HepG2 (cell line): Measurements from ENCODE around the gene AZU1. TPM values are rescaled to one million over a fixed set of nuclear protein-coding genes. Genes with fewer than 3 reads are reported as not detected.

Experiments
- AKAP8 ChIP-seq: sonication (generic); formaldehyde crosslinking; IDR thresholded peaks from 2 replicates; pipeline ENCODE4 v1.5.1; 2020; ENCODE audit warnings: mild to moderate bottlenecking, missing genetic modification reagents
- HOXA3 ChIP-seq: sonication (generic); formaldehyde crosslinking; IDR thresholded peaks from 2 replicates; pipeline ENCODE4 v1.5.0; 2020; ENCODE audit warnings: missing genetic modification reagents
- KDM2A ChIP-seq: sonication (generic); formaldehyde crosslinking; IDR thresholded peaks from 2 replicates; pipeline ENCODE4 v1.4.0; 2020; ENCODE audit warnings: low read depth, missing genetic modification reagents, borderline replicate concordance
- KLF6 ChIP-seq: IDR thresholded peaks from 2 replicates; pipeline ENCODE4 v1.8.0; 2016; ENCODE audit warnings: missing biosample characterization, missing genetic modification reagents
- MAFK ChIP-seq, 2 experiments: IDR thresholded peaks in 1 of 2; conservative IDR thresholded peaks in 1 of 2; 2 replicates each; pipeline ENCODE4 v1.6.1; 2011; ENCODE audit warnings: improper control_type of control experiment in 2 of 2, low read length in 2 of 2
- POLR2A ChIP-seq, 2 experiments: IDR thresholded peaks; 2 replicates each; pipeline ENCODE4 v1.6.1; 2011; ENCODE audit warnings: low read depth in 2 of 2, low read length in 2 of 2, mild to moderate bottlenecking in 1 of 2, moderate library complexity in 1 of 2; ENCODE audit not compliant: insufficient read depth in 1 of 2
- POLR2AphosphoS2 ChIP-seq: IDR thresholded peaks from 2 replicates; pipeline ENCODE4 v1.6.1; 2011; ENCODE audit warnings: low read depth, low read length, improper control_type of control experiment
- POLR2AphosphoS5 ChIP-seq: IDR thresholded peaks from 2 replicates; pipeline ENCODE4 v1.6.1; 2012; ENCODE audit warnings: low read depth, low read length
- RBM22 ChIP-seq: fragments of 200-400 bp; formaldehyde crosslinking; optimal IDR thresholded peaks from 2 replicates; pipeline ENCODE3; 2017; ENCODE audit warnings: mild to moderate bottlenecking, low read length, moderate library complexity
- TAF15 ChIP-seq: fragments of 200-400 bp; formaldehyde crosslinking; IDR thresholded peaks from one replicate; pipeline ENCODE4 v1.6.1; 2018; ENCODE audit warnings: mild to moderate bottlenecking, low read depth, low read length; ENCODE audit not compliant: poor library complexity, severe bottlenecking
- ZNF746 ChIP-seq: sonication (generic); formaldehyde crosslinking; IDR thresholded peaks from 2 replicates; pipeline ENCODE4 v1.8.0; 2022; ENCODE audit warnings: mild to moderate bottlenecking, missing genetic modification reagents
- polyA plus RNA-seq, 8 experiments: library from polyadenylated mRNA; depleted of rRNA in 3 of 8; stranded (reverse) in 7 of 8; unstranded in 1 of 8; fragments of >200 nt; fragmentation: Illumina TruSeq in 4 of 8; extraction: Trizol in 4 of 8; gene quantifications; 2 replicates each; pipeline versions ENCODE4 v1.2.1 to v1.2.3, GENCODE V29; 2011 to 2016; ENCODE audit warnings: low read depth in 4 of 8, missing spikeins in 1 of 8, mixed read lengths in 1 of 8; ENCODE audit not compliant: insufficient read depth in 1 of 8
- total RNA-seq, 5 experiments: library from RNA; depleted of rRNA; stranded (reverse); fragments of >200 nt; fragmentation: Illumina TruSeq; extraction: Trizol; gene quantifications; 2 replicates each; pipeline ENCODE4 v1.2.3, GENCODE V29; 2016; ENCODE audit warnings: low read depth in 1 of 5
- TF ChIP-seq, protein P1 (sequence below): sonication (generic); formaldehyde crosslinking; IDR thresholded peaks from 2 replicates; pipeline ENCODE4 v1.4.0; 2020; ENCODE audit warnings: mild to moderate bottlenecking, missing genetic modification reagents

The AZU1 gene
- total and polyA plus RNA-seq, 2 of the 13 experiments (the other 11 are each of a cell fraction or from before 2014, with no cell fraction given): not detected

DNA sequence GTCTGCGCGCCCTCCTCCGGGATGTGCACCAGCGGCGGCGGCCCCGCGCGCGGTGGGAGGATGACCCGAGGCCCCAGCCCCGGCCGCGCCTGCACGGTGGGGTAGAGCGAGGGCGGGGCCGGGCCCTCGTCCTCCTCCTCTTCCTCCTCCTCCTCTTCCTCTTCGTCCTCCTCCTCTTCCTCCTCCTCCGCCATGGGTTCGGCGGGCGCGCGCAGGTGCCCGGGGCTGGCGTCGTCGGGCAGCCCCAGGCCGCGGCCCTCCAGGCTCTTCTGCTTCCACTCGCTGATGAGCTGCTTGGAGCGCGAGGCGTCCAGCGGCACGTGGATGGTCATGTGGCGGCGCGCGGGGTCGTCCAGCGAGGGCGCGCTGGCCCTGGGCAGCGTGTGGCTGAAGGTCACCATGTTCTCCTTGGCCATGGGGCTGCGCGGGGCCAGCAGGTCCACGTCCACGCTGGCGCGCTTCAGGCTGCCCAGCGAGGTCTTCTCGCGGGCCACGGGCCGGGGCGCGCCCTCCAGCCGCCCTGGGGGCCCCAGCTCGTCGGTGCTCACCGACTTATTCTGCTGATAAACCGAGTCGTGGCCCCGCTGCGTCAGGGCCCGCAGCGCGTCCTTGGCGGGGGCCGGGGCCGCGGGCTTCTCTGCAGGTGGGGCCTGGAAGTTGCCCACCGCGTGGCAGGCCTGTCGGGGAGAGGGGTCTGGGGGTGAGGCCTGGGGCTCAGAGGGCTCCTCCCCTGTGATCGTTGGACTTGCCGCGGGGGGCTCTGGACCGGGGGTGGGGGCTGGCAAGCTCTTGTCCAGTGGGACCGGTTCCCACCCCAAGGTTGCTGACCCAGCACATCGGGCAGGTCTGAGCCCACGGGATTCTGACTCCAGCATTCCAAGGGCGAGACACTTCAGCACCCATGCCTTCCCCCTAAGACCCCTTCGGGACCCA, 14.2 kb upstream of the AZU1 start (continued):
- TF ChIP-seq POLR2A (IDR thresholded peaks at IDR 0.05; ENCODE audit: insufficient read depth in 1 of 2, low read depth in 2 of 2, low read length in 2 of 2) (peak; percentile 37 to 44; a peak in 2 of 4 replicates), KLF6 (CRISPR knock-in tag) (no peak), RBM22 (peak; percentile 95), HOXA3 (CRISPR knock-in tag) (peak; percentile 47; the same call in 1 of the 2 replicates), TAF15 (peak; percentile 60), POLR2AphosphoS5 (0 out of 2 replicates have a peak, but pooled peaks have one; percentile 10), MAFK (conservative IDR thresholded peaks at IDR 0.05 in 1 of 2, IDR thresholded peaks at IDR 0.05 in 1 of 2; ENCODE audit: low read length in 2 of 2) (peak; percentile 56 to 74), POLR2AphosphoS2 (peak; percentile 34; the same call in 1 of the 2 replicates), AKAP8 (0 out of 2 replicates have a peak, but pooled peaks have one; percentile 61), KDM2A (peak; percentile 34; the same call in 1 of the 2 replicates), ZNF746 (CRISPR knock-in tag) (no peak)
- TF ChIP-seq, protein P1, sequence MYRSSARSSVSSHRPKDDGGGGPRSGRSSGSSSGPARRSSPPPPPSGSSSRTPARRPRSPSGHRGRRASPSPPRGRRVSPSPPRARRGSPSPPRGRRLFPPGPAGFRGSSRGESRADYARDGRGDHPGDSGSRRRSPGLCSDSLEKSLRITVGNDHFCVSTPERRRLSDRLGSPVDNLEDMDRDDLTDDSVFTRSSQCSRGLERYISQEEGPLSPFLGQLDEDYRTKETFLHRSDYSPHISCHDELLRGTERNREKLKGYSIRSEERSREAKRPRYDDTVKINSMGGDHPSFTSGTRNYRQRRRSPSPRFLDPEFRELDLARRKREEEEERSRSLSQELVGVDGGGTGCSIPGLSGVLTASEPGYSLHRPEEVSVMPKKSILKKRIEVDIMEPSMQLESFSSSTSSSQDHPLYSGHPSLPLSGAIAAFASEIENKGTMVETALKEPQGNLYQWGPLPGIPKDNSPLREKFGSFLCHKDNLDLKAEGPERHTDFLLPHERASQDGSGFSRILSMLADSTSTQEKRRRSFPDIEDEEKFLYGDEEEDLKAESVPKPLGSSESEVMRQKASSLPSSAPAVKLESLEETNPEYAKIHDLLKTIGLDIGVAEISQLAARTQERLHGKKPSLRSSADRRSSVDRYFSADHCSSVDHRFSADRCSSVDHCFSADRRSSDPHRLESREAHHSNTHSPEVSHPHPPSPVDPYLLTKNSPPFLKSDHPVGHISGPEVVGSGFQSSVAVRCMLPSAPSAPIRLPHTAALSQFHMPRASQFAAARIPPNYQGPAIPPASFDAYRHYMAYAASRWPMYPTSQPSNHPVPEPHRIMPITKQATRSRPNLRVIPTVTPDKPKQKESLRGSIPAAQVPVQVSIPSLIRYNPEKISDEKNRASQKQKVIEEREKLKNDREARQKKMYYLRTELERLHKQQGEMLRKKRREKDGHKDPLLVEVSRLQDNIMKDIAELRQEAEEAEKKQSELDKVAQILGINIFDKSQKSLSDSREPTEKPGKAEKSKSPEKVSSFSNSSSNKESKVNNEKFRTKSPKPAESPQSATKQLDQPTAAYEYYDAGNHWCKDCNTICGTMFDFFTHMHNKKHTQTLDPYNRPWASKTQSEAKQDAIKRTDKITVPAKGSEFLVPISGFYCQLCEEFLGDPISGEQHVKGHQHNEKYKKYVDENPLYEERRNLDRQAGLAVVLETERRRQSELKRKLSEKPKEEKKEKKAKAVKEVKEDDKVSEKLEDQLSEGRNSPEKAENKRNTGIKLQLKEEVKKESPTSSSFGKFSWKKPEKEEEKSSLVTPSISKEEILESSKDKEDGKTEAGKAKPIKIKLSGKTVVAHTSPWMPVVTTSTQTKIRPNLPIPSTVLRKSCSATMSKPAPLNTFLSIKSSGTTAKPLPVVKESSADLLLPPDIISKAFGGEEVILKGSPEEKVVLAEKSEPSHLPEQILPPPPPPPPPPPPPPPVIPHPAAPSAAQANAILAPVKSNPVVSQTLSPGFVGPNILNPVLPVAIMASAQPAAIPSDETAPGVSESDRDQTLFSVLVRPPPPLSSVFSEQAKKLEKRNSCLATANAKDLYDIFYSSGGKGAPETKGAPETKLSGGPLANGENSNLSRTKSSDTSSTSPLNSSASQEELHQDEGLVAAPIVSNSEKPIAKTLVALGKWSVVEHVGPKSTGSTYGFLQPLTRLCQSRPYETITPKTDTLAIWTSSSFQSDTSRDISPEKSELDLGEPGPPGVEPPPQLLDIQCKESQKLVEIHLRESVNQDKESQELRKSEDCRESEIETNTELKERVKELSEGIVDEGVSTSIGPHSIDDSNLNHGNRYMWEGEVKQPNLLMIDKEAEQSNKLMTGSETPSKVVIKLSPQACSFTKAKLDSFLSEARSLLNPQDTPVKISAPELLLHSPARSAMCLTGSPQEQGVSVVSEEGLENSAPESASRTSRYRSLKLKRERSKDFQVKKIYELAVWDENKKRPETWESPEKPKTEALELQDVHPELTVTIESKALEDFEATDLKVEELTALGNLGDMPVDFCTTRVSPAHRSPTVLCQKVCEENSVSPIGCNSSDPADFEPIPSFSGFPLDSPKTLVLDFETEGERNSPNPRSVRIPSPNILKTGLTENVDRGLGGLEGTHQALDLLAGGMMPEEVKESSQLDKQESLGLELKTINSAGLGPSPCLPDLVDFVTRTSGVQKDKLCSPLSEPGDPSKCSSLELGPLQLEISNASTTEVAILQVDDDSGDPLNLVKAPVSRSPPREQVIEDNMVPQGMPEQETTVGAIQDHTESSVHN (CRISPR knock-in tag): peak; percentile 30; the same call in 1 of the 2 replicates
- TF ChIP-seq, all 625 proteins: peak for 20
